Measurements from ENCODE around the gene CYB561D1. TPM values are rescaled to one million over a fixed set of nuclear protein-coding genes. Genes with fewer than 3 reads are reported as not detected.

CYB561D1 gene
- total and polyA plus RNA-seq, 2 of the 13 experiments (the other 11 are each of a cell fraction or from before 2014, with no cell fraction given) = 3.9 to 4.1 TPM

GRCh38 chr1:109542657-109543056 lies 48.8 kb downstream of the CYB561D1 start (continued):
- TF ChIP-seq, protein P1, sequence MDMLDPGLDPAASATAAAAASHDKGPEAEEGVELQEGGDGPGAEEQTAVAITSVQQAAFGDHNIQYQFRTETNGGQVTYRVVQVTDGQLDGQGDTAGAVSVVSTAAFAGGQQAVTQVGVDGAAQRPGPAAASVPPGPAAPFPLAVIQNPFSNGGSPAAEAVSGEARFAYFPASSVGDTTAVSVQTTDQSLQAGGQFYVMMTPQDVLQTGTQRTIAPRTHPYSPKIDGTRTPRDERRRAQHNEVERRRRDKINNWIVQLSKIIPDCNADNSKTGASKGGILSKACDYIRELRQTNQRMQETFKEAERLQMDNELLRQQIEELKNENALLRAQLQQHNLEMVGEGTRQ (IDR thresholded peaks at IDR 0.05; ENCODE audit: low read depth, low read length) = no peak
- TF ChIP-seq, protein P1 (CRISPR knock-in tag; IDR thresholded peaks at IDR 0.05; ENCODE audit: borderline replicate concordance) = no peak
- TF ChIP-seq TGIF2 (CRISPR knock-in tag; IDR thresholded peaks at IDR 0.05) (no peak), CBX1 (IDR thresholded peaks at IDR 0.05; ENCODE audit: low read depth) (no peak), HDAC2 (CRISPR knock-in tag; IDR thresholded peaks at IDR 0.05) (no peak)
- TF ChIP-seq, protein P2, sequence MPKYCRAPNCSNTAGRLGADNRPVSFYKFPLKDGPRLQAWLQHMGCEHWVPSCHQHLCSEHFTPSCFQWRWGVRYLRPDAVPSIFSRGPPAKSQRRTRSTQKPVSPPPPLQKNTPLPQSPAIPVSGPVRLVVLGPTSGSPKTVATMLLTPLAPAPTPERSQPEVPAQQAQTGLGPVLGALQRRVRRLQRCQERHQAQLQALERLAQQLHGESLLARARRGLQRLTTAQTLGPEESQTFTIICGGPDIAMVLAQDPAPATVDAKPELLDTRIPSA (CRISPR knock-in tag; IDR thresholded peaks at IDR 0.05; ENCODE audit: borderline replicate concordance) = no peak
- TF ChIP-seq, protein P3, sequence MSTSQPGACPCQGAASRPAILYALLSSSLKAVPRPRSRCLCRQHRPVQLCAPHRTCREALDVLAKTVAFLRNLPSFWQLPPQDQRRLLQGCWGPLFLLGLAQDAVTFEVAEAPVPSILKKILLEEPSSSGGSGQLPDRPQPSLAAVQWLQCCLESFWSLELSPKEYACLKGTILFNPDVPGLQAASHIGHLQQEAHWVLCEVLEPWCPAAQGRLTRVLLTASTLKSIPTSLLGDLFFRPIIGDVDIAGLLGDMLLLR (CRISPR knock-in tag; IDR thresholded peaks at IDR 0.05) = no peak

DNA sequence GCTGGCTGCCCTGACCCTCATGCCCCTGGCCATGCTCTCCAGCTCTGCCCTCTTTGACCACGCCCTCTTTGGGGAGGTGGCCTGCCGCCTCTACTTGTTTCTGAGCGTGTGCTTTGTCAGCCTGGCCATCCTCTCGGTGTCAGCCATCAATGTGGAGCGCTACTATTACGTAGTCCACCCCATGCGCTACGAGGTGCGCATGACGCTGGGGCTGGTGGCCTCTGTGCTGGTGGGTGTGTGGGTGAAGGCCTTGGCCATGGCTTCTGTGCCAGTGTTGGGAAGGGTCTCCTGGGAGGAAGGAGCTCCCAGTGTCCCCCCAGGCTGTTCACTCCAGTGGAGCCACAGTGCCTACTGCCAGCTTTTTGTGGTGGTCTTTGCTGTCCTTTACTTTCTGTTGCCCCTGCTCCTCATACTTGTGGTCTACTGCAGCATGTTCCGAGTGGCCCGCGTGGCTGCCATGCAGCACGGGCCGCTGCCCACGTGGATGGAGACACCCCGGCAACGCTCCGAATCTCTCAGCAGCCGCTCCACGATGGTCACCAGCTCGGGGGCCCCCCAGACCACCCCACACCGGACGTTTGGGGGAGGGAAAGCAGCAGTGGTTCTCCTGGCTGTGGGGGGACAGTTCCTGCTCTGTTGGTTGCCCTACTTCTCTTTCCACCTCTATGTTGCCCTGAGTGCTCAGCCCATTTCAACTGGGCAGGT lies 49.5 kb downstream of the CYB561D1 start:
- no TSS peak for BruUV-seq (replicated peaks)
- Histone ChIP-seq H3K4me3 (replicated peaks in 1 of 3; ENCODE audit: insufficient read depth in 1 of 3, low read depth in 2 of 3, low read length in 3 of 3) (peak overlapping the region in 1 of 3 experiments; percentile 51; a peak in 1 of 6 replicates), H3K4me2 (ENCODE audit: low read depth, low read length) (peak overlapping the region; percentile 66), H3K9ac (ENCODE audit: insufficient read depth, low read depth, low read length) (no peak overlapping the region), H3K9me3 (ENCODE audit: low read length) (no peaks in the 10 kb centered on the region), H3K4me1 (ENCODE audit: insufficient read depth, low read length) (peaks cover 47% of the 10 kb centered on the region), H3K27me3 (ENCODE audit: control insufficient read depth in 1 of 2, insufficient read depth in 2 of 2, low read length in 2 of 2) (peaks cover 7 to 14% of the 10 kb centered on the region in 2 experiments; a peak in 3 of 5 replicates), H2AFZ (ENCODE audit: low read length) (no peak overlapping the region), H4K20me1 (ENCODE audit: insufficient read depth, low read length) (no peaks in the 10 kb centered on the region), H3K27ac (ENCODE audit: extremely low read length, insufficient read depth, low read length) (no peak overlapping the region), H3K79me2 (ENCODE audit: insufficient read depth, low read length) (peaks cover 16% of the 10 kb centered on the region), H3K36me3 (replicated peaks in 1 of 2; ENCODE audit: control insufficient read depth in 1 of 2, insufficient read depth in 2 of 2, low read length in 2 of 2) (no peaks in the 10 kb centered on the region)
- WGBS (ENCODE audit: low lambda C conversion rate) = 53% methylated on average over 12 of the region's 24 CpGs
- TF ChIP-seq FOXK2 (IDR thresholded peaks at IDR 0.05) = no peak
- TF ChIP-seq ZNF687 (CRISPR knock-in tag; IDR thresholded peaks at IDR 0.05) = 0 out of 2 replicates have a peak, but pooled peaks have one; percentile 5
- TF ChIP-seq ZNF274 (CRISPR knock-in tag; IDR thresholded peaks at IDR 0.05) = 0 out of 2 replicates have a peak, but pooled peaks have one; percentile 22
- intact Hi-C loops (cut with micrococcal nuclease; ENCODE audit: unreplicated experiment) (loop anchor here (2.0 to 10.0 kb wide), 2 partner anchors 95 to 441 kb away; partner anchors contain the start of gene AHCYL1), in situ Hi-C loops (cut with HindIII; ENCODE audit: extremely low pct_ligation_motif_present, low pct_unique_long_range_greater_than_20kb) (loop anchor here (10.0 kb wide), 1 partner anchor 171 kb away; the partner anchor contains the start of gene GSTM5)
- ATAC-seq (no peak), FAIRE-seq (no peak), DNase-seq (ENCODE audit: low spot score) (no peak)
- ChIA-PET CTCF (ENCODE audit: low intra/inter-chr PET ratio, low total read pairs) (no interaction called here), POLR2A (interaction anchor here (0.9 to 1.4 kb wide), 2 partner anchors 87 to 97 kb away, joined by 3 to 4 read pairs; no protein-coding TSS in a partner anchor)
